H9 (cell line): ENCODE results near the gene BAG5. TPM values are rescaled to one million over a fixed set of nuclear protein-coding genes. Genes with fewer than 3 reads are reported as not detected.

Experiments
- DNase-seq: peaks from one replicate; pipeline ENCODE4 v3.0.0-alpha.2; 2017
- H2AFZ ChIP-seq: one replicate; pipeline ENCODE4 v1.6.1; 2013; ENCODE audit warnings: mild to moderate bottlenecking, low read length, control low read depth, moderate library complexity
- H2AK5ac ChIP-seq: 2 replicates; pipeline ENCODE4 v1.6.1; 2013; ENCODE audit warnings: low read length, control low read depth, mixed read lengths; ENCODE audit not compliant: insufficient read length
- H2BK120ac ChIP-seq: one replicate; pipeline ENCODE4 v1.6.1; 2013; ENCODE audit warnings: low read depth, mild to moderate bottlenecking, low read length, control low read depth, inconsistent platforms; ENCODE audit not compliant: poor library complexity, severe bottlenecking
- H2BK12ac ChIP-seq: 2 replicates; pipeline ENCODE4 v1.6.1; 2013; ENCODE audit warnings: low read length, control low read depth, mixed read lengths, low read depth; ENCODE audit not compliant: insufficient read length
- H2BK15ac ChIP-seq: 2 replicates; pipeline ENCODE4 v1.6.1; 2013; ENCODE audit warnings: low read depth, low read length, control low read depth
- H2BK20ac ChIP-seq: one replicate; pipeline ENCODE4 v1.6.1; 2013; ENCODE audit warnings: low read depth, mild to moderate bottlenecking, low read length, control low read depth, inconsistent platforms; ENCODE audit not compliant: poor library complexity, severe bottlenecking
- H2BK5ac ChIP-seq: 2 replicates; pipeline ENCODE4 v1.6.1; 2013; ENCODE audit warnings: low read length, control low read depth, mixed read lengths; ENCODE audit not compliant: insufficient read length
- H3K14ac ChIP-seq: 2 replicates; pipeline ENCODE4 v1.6.1; 2013; ENCODE audit warnings: low read length, control low read depth; ENCODE audit not compliant: insufficient read depth
- H3K18ac ChIP-seq: 2 replicates; pipeline ENCODE4 v1.6.1; 2013; ENCODE audit warnings: low read depth, mild to moderate bottlenecking, mixed read lengths, low read length, control low read depth; ENCODE audit not compliant: insufficient read length
- H3K23ac ChIP-seq: 2 replicates; pipeline ENCODE4 v1.6.1; 2013; ENCODE audit warnings: low read length, control low read depth, mixed read lengths, low read depth; ENCODE audit not compliant: insufficient read length
- H3K23me2 ChIP-seq: 2 replicates; pipeline ENCODE4 v1.6.1; 2013; ENCODE audit warnings: low read depth, mild to moderate bottlenecking, mixed read lengths, low read length, control low read depth; ENCODE audit not compliant: insufficient read length, poor library complexity, severe bottlenecking
- H3K27ac ChIP-seq: 2 replicates; pipeline ENCODE4 v1.5.1; 2013; ENCODE audit warnings: low read length, control low read depth, mixed read lengths, low read depth; ENCODE audit not compliant: insufficient read length
- H3K27me3 ChIP-seq: 2 replicates; pipeline ENCODE4 v1.6.1; 2013; ENCODE audit warnings: low read length, control low read depth, inconsistent platforms; ENCODE audit not compliant: insufficient read depth
- H3K4ac ChIP-seq: 2 replicates; pipeline ENCODE4 v1.6.1; 2013; ENCODE audit warnings: low read depth, mild to moderate bottlenecking, control low read depth, inconsistent platforms, low read length, moderate library complexity
- H3K4me1 ChIP-seq: 2 replicates; pipeline ENCODE4 v1.6.1; 2013; ENCODE audit warnings: low read length, control low read depth, inconsistent platforms; ENCODE audit not compliant: insufficient read depth
- H3K4me2 ChIP-seq: 2 replicates; pipeline ENCODE4 v1.6.1; 2013; ENCODE audit warnings: low read length, control low read depth, mixed read lengths; ENCODE audit not compliant: insufficient read length, insufficient read depth
- H3K56ac ChIP-seq: 2 replicates; pipeline ENCODE4 v1.6.1; 2013; ENCODE audit warnings: low read depth, mild to moderate bottlenecking, mixed read lengths, low read length, control low read depth; ENCODE audit not compliant: insufficient read length
- H3K79me1 ChIP-seq: 2 replicates; pipeline ENCODE4 v1.6.1; 2013; ENCODE audit warnings: low read depth, mild to moderate bottlenecking, moderate library complexity, low read length, control low read depth, inconsistent platforms; ENCODE audit not compliant: insufficient read depth, poor library complexity, severe bottlenecking
- H3K79me2 ChIP-seq: 2 replicates; pipeline ENCODE4 v1.6.1; 2013; ENCODE audit warnings: low read length, control low read depth, inconsistent platforms; ENCODE audit not compliant: insufficient read depth
- H3K9ac ChIP-seq: 2 replicates; pipeline ENCODE4 v1.6.1; 2013; ENCODE audit warnings: low read length, control low read depth, mixed read lengths; ENCODE audit not compliant: insufficient read length; ENCODE audit errors: extremely low read depth
- H3K9me3 ChIP-seq: one replicate; pipeline ENCODE4 v1.6.1; 2013; ENCODE audit warnings: low read depth, low read length, inconsistent platforms; ENCODE audit not compliant: control insufficient read depth
- H3T11ph ChIP-seq: one replicate; pipeline ENCODE4 v1.6.1; 2013; ENCODE audit warnings: mild to moderate bottlenecking, low read length, control low read depth, inconsistent platforms
- H4K20me1 ChIP-seq: one replicate; pipeline ENCODE4 v1.6.1; 2013; ENCODE audit not compliant: control insufficient read depth, insufficient read length, insufficient read depth
- H4K5ac ChIP-seq: 2 replicates; pipeline ENCODE4 v1.6.1; 2013; ENCODE audit warnings: low read depth, mild to moderate bottlenecking, mixed read lengths, low read length, control low read depth; ENCODE audit not compliant: insufficient read length
- H4K8ac ChIP-seq: replicated peaks from 2 replicates; pipeline ENCODE4 v1.6.1; 2013; ENCODE audit warnings: low read length, control low read depth, mixed read lengths, low read depth; ENCODE audit not compliant: insufficient read length
- H4K91ac ChIP-seq: 2 replicates; pipeline ENCODE4 v1.6.1; 2013; ENCODE audit warnings: low read depth, mild to moderate bottlenecking, moderate library complexity, mixed read lengths, low read length, control low read depth; ENCODE audit not compliant: insufficient read length
- H3K27ac Mint-ChIP-seq, 3 experiments: 2 replicates in 2 of 3; 3 replicates in 1 of 3; pipeline ENCODE4 v1.8.0; 2020 to 2021; ENCODE audit warnings: mixed read lengths in 3 of 3, mild to moderate bottlenecking in 1 of 3, moderate library complexity in 1 of 3
- H3K27me3 Mint-ChIP-seq: 2 replicates; pipeline ENCODE4 v1.8.0; 2021; ENCODE audit warnings: low read depth, mild to moderate bottlenecking, moderate library complexity, mixed read lengths
- H3K36me3 Mint-ChIP-seq, 3 experiments: 2 replicates in 2 of 3; 3 replicates in 1 of 3; pipeline ENCODE4 v1.8.0; 2020 to 2021; ENCODE audit warnings: low read depth in 3 of 3, mixed read lengths in 3 of 3; ENCODE audit not compliant: insufficient read depth in 1 of 3
- H3K4me1 Mint-ChIP-seq, 2 experiments: 2 replicates each; pipeline ENCODE4 v1.8.0; 2020; ENCODE audit warnings: mixed read lengths in 2 of 2
- H3K4me3 Mint-ChIP-seq, 2 experiments: 2 replicates in 1 of 2; 3 replicates in 1 of 2; pipeline ENCODE4 v1.8.0; 2020 to 2021; ENCODE audit warnings: mild to moderate bottlenecking in 2 of 2, mixed read lengths in 2 of 2, moderate library complexity in 1 of 2
- H3K9me3 Mint-ChIP-seq, 2 experiments: 2 replicates in 1 of 2; 3 replicates in 1 of 2; pipeline ENCODE4 v1.8.0; 2020; ENCODE audit warnings: mild to moderate bottlenecking in 2 of 2, mixed read lengths in 2 of 2, moderate library complexity in 1 of 2
- WGBS: extraction: QIAGEN DNeasy Blood & Tissue Kit; methylation state at CpG from one replicate; pipeline ENCODE4 v1.1.7; 2013; ENCODE audit warnings: missing lambda C conversion rate, low lambda C conversion rate, mixed read lengths; ENCODE audit not compliant: insufficient read length; ENCODE audit errors: extremely low coverage; 5-methylcytosine and 5-hydroxymethylcytosine counted together
- total RNA-seq: library from RNA; stranded (reverse); gene quantifications from 2 replicates; pipeline ENCODE4 v1.2.1, GENCODE V29; 2021
- TF ChIP-seq, protein P1 (sequence below): fragments of 200-600 bp; sonication (generic); conservative IDR thresholded peaks from 3 replicates; pipeline ENCODE4 v1.8.0; 2021; ENCODE audit warnings: antibody characterized with exemption, mild to moderate bottlenecking

Gene BAG5
- total RNA-seq, 1 experiment from 2014 or later: 38.0 TPM

DNA sequence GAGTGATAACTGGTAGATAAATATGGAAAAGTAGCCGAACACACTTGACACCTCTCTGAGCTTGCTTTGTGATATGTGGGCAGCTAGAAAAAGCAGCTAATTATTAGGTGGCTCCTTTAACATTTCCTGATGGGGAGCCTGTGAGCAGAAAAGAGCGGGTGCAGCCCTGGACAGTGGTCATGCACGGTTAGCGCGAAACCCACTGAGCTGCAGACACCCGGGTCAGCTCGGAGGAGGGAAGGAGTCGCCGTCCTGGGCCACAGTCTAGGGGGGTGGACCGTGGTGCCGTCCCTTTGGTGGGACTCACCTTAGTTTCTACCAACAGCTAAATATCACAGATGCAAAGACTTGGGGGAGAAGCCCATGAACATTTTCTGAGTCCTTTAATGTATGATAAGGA, 7.0 kb upstream of the BAG5 start:
- Histone ChIP-seq H2BK120ac (no peak overlapping the region), H3K79me1 (peaks cover 3% of the 10 kb centered on the region), H2BK5ac (no peak overlapping the region), H3K4me1 (no peaks in the 10 kb centered on the region), H2BK20ac (no peak overlapping the region), H2AK5ac (no peak overlapping the region), H3K56ac (no peak overlapping the region), H3K4me2 (no peak overlapping the region), H3K9ac (no peak overlapping the region), H2BK15ac (no peak overlapping the region), H3K23ac (no peak overlapping the region), H4K8ac (no peak overlapping the region), H3K27me3 (no peaks in the 10 kb centered on the region), H4K5ac (no peak overlapping the region), H3K79me2 (peaks cover 11% of the 10 kb centered on the region; the same call in 1 of the 2 replicates), H3K4ac (no peak overlapping the region), H3K14ac (no peak overlapping the region), H3K23me2 (no peaks in the 10 kb centered on the region), H3K9me3 (no peaks in the 10 kb centered on the region), H2BK12ac (no peak overlapping the region), H4K20me1 (no peaks in the 10 kb centered on the region), H3K18ac (no peak overlapping the region), H3T11ph (no peak overlapping the region), H3K27ac (no peak overlapping the region), H4K91ac (no peak overlapping the region), H2AFZ (no peak overlapping the region)
- DNase-seq: no peak
- H3K9me3 Mint-ChIP-seq: no peaks in the 10 kb centered on the region
- H3K36me3 Mint-ChIP-seq: peaks cover 2 to 22% (median 13%) of the 10 kb centered on the region in 3 experiments; a peak in 6 of 7 replicates
- no CpG with 5 or more reads among the region's 11 CpGs for WGBS
- H3K27me3 Mint-ChIP-seq: no peaks in the 10 kb centered on the region
- H3K4me1 Mint-ChIP-seq: peaks cover 9 to 14% of the 10 kb centered on the region in 2 experiments
- TF ChIP-seq, protein P1, sequence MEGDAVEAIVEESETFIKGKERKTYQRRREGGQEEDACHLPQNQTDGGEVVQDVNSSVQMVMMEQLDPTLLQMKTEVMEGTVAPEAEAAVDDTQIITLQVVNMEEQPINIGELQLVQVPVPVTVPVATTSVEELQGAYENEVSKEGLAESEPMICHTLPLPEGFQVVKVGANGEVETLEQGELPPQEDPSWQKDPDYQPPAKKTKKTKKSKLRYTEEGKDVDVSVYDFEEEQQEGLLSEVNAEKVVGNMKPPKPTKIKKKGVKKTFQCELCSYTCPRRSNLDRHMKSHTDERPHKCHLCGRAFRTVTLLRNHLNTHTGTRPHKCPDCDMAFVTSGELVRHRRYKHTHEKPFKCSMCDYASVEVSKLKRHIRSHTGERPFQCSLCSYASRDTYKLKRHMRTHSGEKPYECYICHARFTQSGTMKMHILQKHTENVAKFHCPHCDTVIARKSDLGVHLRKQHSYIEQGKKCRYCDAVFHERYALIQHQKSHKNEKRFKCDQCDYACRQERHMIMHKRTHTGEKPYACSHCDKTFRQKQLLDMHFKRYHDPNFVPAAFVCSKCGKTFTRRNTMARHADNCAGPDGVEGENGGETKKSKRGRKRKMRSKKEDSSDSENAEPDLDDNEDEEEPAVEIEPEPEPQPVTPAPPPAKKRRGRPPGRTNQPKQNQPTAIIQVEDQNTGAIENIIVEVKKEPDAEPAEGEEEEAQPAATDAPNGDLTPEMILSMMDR: no peak
- no peak overlapping the region for H3K4me3 Mint-ChIP-seq
- H3K27ac Mint-ChIP-seq: no peak overlapping the region
